Effector memory CD4-positive, alpha-beta T cell (primary cell): ENCODE data around the gene METTL8.
"Not testable (repeated sequence)": the region's sequence is repeated elsewhere in the genome, so short reads cannot be mapped to it uniquely, and the experiment has no call there.

ENCODE experiments used
- DNase-seq, 3 donors: peaks; one replicate each; pipeline ENCODE4 v3.0.0-alpha.2; 2020
- H3K27ac ChIP-seq: 2 replicates; pipeline ENCODE4 v1.7.0; 2013; ENCODE audit warnings: mild to moderate bottlenecking, low read length, moderate library complexity; ENCODE audit not compliant: insufficient read depth, poor library complexity, severe bottlenecking
- H3K27me3 ChIP-seq: replicated peaks from 2 replicates; pipeline ENCODE4 v1.7.0; 2013; ENCODE audit warnings: mild to moderate bottlenecking, low read length; ENCODE audit not compliant: insufficient read depth, control insufficient read depth, poor library complexity, severe bottlenecking
- H3K36me3 ChIP-seq: 2 replicates; pipeline ENCODE4 v1.7.0; 2013; ENCODE audit warnings: mild to moderate bottlenecking, low read length, moderate library complexity; ENCODE audit not compliant: control insufficient read depth, insufficient read depth
- H3K4me1 ChIP-seq: 2 replicates; pipeline ENCODE4 v1.7.0; 2013; ENCODE audit warnings: low read length, mild to moderate bottlenecking; ENCODE audit not compliant: control insufficient read depth, insufficient read depth, poor library complexity, severe bottlenecking
- H3K4me3 ChIP-seq: 2 replicates; pipeline ENCODE4 v1.7.0; 2013; ENCODE audit warnings: low read length, low read depth, mild to moderate bottlenecking; ENCODE audit not compliant: insufficient read depth, poor library complexity, severe bottlenecking
- H3K9me3 ChIP-seq: 2 replicates; pipeline ENCODE4 v1.7.0; 2013; ENCODE audit warnings: mild to moderate bottlenecking, low read length, moderate library complexity; ENCODE audit not compliant: control insufficient read depth

Gene METTL8

GRCh38 chr2:171431677-171432167 is 2.1 kb downstream of the METTL8 start:
- Histone ChIP-seq H3K9me3 (no peaks in the 10 kb centered on the region), H3K4me3 (no peak overlapping the region), H3K36me3 (no peaks in the 10 kb centered on the region), H3K27ac (no peak overlapping the region), H3K4me1 (peaks cover 12% of the 10 kb centered on the region), H3K27me3 (no peaks in the 10 kb centered on the region)
- DNase-seq, result no peak

GRCh38 chr2:171430516-171431410 is 3.0 kb downstream of the METTL8 start:
- H3K27ac ChIP-seq, result no peak overlapping the region
- H3K4me1 ChIP-seq, result peaks cover 12% of the 10 kb centered on the region
- no peak for DNase-seq
- no peaks in the 10 kb centered on the region for H3K9me3 ChIP-seq
- H3K4me3 ChIP-seq, result no peak overlapping the region
- H3K36me3 ChIP-seq, result no peaks in the 10 kb centered on the region
- H3K27me3 ChIP-seq, result no peaks in the 10 kb centered on the region

DNA sequence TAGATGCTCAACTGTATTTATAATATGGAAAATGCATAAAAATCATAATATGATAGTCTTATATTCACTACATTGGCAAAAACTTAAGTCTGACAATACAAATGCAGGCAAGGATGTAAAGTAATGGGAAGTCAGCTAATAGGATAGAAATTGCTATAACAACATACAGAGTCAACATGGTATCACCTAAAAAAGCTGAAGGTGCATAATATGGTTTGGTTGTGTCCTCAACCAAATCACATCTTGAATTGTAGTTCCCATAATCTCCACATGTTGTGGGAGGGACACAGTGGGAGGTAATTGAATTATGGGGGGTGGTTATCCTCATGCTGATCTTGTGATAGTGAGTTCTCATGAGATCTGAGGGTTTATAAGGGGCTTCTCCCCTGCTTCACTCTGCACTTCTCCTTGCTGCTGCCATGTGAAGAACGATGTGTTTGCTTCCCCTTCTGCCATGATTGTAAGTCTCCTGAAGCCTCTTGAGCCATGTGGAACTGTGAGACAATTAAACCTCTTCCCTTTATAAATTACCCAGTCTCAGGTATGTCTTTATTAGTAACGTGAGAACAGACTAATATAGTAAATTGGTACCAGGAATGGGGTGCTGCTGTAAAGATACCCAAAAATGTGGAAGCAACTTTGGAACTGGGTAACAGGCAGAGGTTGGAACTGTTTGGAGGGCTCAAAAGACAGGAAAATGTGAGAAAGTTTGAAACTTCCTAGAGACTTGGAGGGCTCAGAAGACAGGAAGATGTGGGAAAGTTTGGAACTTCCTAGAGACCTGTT is 10.9 kb downstream of the METTL8 start:
- not testable (repeated sequence) for H3K27ac ChIP-seq, DNase-seq, H3K27me3 ChIP-seq, H3K4me1 ChIP-seq, H3K4me3 ChIP-seq, H3K9me3 ChIP-seq, H3K36me3 ChIP-seq

GRCh38 chr2:171420728-171421563 is 12.8 kb downstream of the METTL8 start:
- H3K9me3 ChIP-seq, result no peaks in the 10 kb centered on the region
- DNase-seq, result no peak
- no peak overlapping the region for H3K4me3 ChIP-seq
- H3K4me1 ChIP-seq, result no peaks in the 10 kb centered on the region
- no peaks in the 10 kb centered on the region for H3K27me3 ChIP-seq
- no peaks in the 10 kb centered on the region for H3K36me3 ChIP-seq
- H3K27ac ChIP-seq, result no peak overlapping the region

DNA sequence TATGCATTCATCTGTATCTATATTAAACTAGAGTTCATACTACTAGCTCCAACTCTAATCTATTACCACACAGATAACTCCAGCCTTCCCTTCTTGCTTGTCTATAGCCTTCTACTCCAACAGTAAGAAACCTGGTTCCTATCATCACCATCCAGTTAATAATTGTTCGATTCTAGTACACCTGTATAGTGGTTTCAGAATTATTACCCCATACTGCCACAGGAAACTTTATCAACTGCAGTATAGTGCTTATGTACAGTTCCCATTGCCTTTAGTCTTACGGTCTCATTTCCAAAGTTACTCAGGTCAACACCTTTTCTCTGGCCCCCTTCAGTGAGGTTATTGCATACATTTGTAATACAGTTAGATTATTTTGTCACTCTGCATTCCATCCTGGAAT is 14.5 kb downstream of the METTL8 start:
- Histone ChIP-seq H3K27ac (no peak overlapping the region), H3K27me3 (no peaks in the 10 kb centered on the region), H3K4me1 (no peaks in the 10 kb centered on the region), H3K4me3 (no peak overlapping the region), H3K36me3 (no peaks in the 10 kb centered on the region), H3K9me3 (no peaks in the 10 kb centered on the region)
- DNase-seq, result no peak

DNA sequence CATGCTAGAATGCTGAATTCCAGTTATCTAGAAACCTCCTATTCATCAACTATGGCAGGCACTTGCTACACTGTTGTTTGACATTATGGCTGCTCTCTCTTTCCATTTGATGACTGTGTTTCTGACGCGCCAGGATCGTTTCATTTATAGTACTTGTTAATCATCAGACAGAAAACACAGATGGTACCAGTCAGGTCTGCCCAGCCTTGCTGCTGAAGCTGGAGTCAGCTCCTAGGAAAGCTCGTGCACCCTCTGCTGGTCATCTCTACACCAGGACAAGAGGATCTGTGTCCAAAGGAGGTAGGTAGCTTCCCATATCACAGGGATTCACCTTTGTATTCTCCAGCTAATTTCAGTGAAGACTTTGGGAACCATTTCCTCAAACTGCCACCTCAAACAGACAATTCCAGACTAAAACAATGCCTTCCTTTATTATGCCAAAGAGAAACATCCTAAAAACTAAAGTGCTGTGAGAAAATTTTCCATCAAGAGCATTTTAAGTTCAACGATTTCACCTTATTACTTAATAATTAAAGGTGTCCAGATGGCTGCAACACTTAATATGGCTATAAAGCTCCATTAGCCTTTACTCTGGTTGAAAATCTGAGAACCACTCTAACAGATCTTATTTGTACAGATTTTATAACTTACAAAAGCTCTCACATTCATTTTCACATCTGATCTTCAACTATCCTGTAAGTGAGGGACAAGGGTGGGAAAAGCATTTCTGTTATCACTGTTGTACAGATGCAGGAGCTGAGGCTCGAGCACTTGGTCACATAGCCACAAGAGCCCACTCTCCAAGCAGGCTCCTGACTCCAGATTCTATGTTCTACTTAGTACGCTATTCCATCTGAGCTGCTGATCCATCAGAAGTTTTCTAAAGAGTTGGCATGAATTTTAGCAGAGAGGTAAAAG is 17.5 kb downstream of the METTL8 start:
- Histone ChIP-seq H3K27ac (no peak overlapping the region), H3K36me3 (no peaks in the 10 kb centered on the region), H3K9me3 (no peaks in the 10 kb centered on the region), H3K4me3 (no peak overlapping the region), H3K4me1 (no peaks in the 10 kb centered on the region), H3K27me3 (no peaks in the 10 kb centered on the region)
- peak; percentile 49 to 67 (median 60) for DNase-seq

- H3K27ac ChIP-seq, H3K4me3 ChIP-seq, DNase-seq, H3K27me3 ChIP-seq, H3K9me3 ChIP-seq, H3K36me3 ChIP-seq, H3K4me1 ChIP-seq: not testable (repeated sequence)
These were observed 19.1 kb downstream of the METTL8 start for GRCh38 chr2:171414645-171415044.

- Histone ChIP-seq H3K4me3 (no peak overlapping the region), H3K27me3 (no peaks in the 10 kb centered on the region), H3K36me3 (no peaks in the 10 kb centered on the region), H3K27ac (no peak overlapping the region), H3K4me1 (no peaks in the 10 kb centered on the region), H3K9me3 (no peaks in the 10 kb centered on the region)
- no peak for DNase-seq
These were observed 21.1 kb downstream of the METTL8 start for GRCh38 chr2:171412571-171413175.
